Hematopoietic multipotent progenitor cell (in vitro differentiated cells): ENCODE data around the gene MRPL11. TPM values are rescaled to one million over a fixed set of nuclear protein-coding genes. Genes with fewer than 3 reads are reported as not detected.

Experiments used
- DNase-seq, 3 donors: peaks; one replicate each; pipeline ENCODE4 v3.0.0-alpha.2; 2011 to 2015; ENCODE audit warnings: low read depth in 2 of 3, low spot score in 2 of 3
- total RNA-seq: library from RNA; depleted of rRNA; stranded (reverse); fragments of >200 nt; gene quantifications from one replicate; pipeline ENCODE4 v1.2.3, GENCODE V29; 2012

Gene MRPL11
- total RNA-seq = 24.8 TPM

- DNase-seq = peak; percentile 83 to 95 (median 91)
Measured at GRCh38 chr11:66438504-66439466, at the start of gene MRPL11. MRPL11 (minus strand) TSS chr11:66438848; CDS start chr11:66438754, 94 bp downstream.

GRCh38 chr11:66484806-66485380, 46.2 kb upstream of the MRPL11 start:
- no peak for DNase-seq

- peak; percentile 77 to 98 (median 96) for DNase-seq
Measured at GRCh38 chr11:66480117-66480938, 41.7 kb upstream of the MRPL11 start, which contains the start of gene DPP3. DPP3 (plus strand) TSS chr11:66480434; CDS start chr11:66482201, 1,767 bp downstream.

- no peak for DNase-seq
Measured at GRCh38 chr11:66479394-66480116, 40.9 kb upstream of the MRPL11 start.

- DNase-seq = peak in 2 of 3 donors; percentile 40 to 41
Measured at GRCh38 chr11:66478729-66479393, 40.2 kb upstream of the MRPL11 start.

GRCh38 chr11:66477263-66478201, 38.9 kb upstream of the MRPL11 start:
- DNase-seq = no peak

GRCh38 chr11:66476841-66477251, 38.2 kb upstream of the MRPL11 start:
- DNase-seq = no peak

GRCh38 chr11:66476173-66476840, 37.7 kb upstream of the MRPL11 start:
- DNase-seq = no peak

- DNase-seq = no peak
Measured at GRCh38 chr11:66475349-66476172, 36.9 kb upstream of the MRPL11 start.

GRCh38 chr11:66473608-66474515, 35.2 kb upstream of the MRPL11 start:
- no peak for DNase-seq

- no peak for DNase-seq
Measured at GRCh38 chr11:66473167-66473566, 34.5 kb upstream of the MRPL11 start.

GRCh38 chr11:66472054-66472453, 33.4 kb upstream of the MRPL11 start:
- DNase-seq = no peak

GRCh38 chr11:66471142-66471541, 32.5 kb upstream of the MRPL11 start:
- no peak for DNase-seq

- DNase-seq = no peak
Measured at GRCh38 chr11:66470015-66470414, 31.4 kb upstream of the MRPL11 start.

- no peak for DNase-seq
Measured at GRCh38 chr11:66469441-66469840, 30.8 kb upstream of the MRPL11 start.

GRCh38 chr11:66468691-66469090, 30.0 kb upstream of the MRPL11 start:
- DNase-seq = no peak
